HG03575 (cell line): ENCODE measurements around the gene PROCA1.

Experiments
- ATAC-seq: cut with Tn5 transposase; IDR thresholded peaks from one replicate; pipeline ENCODE4 v1.9.1; 2021; ENCODE audit not compliant: unreplicated experiment, insufficient number of reproducible peaks, low FRiP score; ENCODE audit errors: extremely low read depth

Gene PROCA1

GRCh38 chr17:28716740-28717577 lies 5.3 kb upstream of the PROCA1 start:
- ATAC-seq: no peak

DNA sequence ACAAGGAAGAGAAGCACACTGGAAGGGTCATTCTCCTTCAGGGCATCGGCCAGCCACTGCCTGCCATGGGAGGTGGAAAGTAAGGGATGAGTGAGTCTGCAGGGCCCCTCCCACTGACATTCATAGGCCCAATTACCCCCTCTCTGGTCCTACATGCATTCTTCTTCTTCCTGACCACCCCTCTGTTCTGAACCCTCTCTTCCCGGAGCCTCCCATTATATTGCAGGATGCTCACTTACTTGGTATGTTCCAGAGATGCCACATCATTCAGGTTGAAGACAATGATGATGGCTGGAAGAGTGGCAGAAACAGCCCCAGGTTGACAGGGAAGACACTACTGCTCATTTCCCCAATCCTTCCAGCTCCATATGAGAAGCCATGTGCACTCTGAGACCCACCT lies 3.5 kb upstream of the PROCA1 start:
- ATAC-seq: no peak

DNA sequence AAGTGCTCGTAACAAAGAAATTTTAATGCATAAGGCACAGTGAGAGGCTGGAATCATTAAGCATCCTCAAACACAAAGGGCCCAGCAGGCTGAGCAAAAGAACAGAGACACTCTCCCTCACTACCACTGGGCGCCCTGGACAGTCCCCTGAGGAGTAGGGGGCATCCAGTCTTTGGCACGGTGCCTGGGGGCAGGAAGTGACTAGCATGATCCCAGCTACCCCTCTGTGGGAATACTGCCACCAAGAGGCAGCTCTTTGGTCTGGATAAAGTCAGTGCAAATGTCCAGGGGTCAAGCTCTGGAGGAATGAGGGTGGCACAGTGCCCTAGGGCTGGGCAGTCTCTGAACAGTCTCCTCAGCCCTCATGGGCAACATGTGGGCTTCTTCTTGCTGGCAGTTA lies 2.6 kb upstream of the PROCA1 start:
- ATAC-seq: no peak

- ATAC-seq: no peak
These were observed 1.2 kb upstream of the PROCA1 start for GRCh38 chr17:28712705-28713415.

DNA sequence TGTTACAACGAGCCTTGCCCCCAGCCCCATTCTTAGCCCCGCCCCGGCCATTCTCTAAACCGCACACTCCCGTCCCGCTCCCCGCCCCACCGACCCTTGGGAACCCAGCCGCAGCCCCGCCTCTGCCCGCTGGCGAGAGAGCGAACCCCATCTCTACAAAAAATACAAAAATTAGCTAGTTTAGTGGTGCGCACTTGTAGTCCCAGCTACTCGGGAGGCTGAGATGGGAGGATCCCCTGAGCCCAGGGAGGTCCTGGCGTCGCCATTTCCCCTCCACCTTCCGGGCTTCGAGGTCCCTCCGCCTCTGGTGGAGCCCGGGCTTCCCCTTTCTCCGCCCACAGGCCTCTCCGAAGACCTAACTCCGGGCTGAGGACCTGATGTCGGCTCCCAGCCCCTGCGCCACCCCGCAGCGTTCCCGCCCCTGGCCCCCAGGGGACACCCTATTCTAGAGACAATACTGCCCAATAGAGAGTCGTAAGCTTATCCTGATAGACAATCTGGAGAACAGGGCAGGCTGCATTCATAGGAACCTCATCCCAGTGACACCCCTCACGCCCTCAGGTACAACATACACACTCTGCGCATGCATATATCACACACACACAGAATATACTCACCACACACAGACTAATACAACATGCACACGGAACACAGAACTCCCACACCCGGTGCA lies 480 bp upstream of the PROCA1 start:
- ATAC-seq: no peak

- ATAC-seq: no peak
These were observed 596 bp downstream of the PROCA1 start for GRCh38 chr17:28710861-28711722.

GRCh38 chr17:28707339-28707720 lies 4.4 kb downstream of the PROCA1 start:
- no peak for ATAC-seq

DNA sequence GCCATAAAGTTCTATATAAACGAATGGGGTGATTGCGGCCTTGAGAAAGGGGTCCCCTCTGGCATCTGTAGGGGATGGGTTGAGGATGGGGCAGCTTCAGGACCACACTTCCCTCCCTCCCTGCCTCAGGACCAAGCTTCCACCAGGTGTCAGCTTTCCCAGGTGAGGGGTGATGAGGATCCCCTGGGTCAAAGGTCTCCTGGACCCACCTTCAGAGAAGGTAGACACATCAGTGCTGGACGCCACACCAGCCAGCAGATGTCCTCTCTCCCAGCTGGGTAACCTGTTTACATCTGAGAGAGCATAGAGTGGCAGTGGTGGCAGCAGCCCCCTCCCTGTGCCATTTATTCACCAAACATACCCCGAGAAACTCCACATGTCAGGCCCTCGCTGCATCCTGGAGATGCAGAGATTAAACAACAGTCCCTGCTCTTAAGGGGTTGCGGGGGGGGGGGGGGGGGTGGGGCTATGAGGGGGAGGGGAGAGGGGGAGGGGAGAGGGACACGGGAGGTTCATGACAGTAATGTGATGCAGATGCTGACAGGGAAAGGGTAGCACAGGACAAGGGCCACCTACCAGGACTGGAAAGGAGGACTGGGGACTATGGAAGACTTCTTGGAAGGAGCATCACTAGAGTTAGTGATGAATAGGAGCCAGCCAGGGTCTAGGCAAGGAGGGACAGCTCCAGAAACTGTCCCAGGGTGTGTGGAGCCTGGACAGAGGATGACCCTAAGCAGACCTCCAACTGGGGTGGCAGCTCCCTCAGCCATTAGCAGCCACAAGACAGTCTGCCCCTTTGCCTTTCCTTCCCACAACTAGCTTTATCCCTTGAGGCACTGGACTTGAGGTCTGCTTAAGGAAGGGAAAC lies 5.0 kb downstream of the PROCA1 start:
- ATAC-seq: no peak

DNA sequence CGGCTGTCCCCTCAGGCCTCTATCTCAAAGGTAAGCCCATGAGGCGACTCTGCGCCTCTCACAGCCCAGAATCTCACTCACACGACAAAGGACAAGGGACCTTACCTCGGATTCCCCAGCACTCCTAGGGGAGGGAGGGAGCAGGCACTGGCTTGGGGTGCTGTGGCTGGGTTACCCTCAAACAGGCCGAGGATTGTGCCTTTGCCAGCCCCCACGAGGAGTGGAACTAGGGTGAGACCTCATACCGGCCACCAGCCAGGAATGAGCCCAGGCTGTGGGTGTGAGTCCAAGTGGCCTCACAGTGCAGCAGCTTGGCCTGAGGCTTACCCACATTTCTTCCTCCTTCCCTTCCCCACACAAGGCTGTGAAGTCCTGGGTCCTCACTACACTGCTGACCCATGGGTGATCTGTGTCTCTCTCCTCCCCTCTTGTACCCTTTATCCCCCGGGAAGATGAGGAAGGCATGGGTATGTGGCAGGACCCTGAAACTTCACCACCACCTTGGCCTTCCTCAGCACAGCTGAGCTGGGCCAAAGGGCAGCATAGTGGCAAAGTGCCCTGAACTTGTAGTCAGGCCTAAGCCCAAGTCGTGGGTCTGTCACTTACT lies 5.9 kb downstream of the PROCA1 start:
- no peak for ATAC-seq

GRCh38 chr17:28705074-28705659 lies 6.5 kb downstream of the PROCA1 start:
- no peak for ATAC-seq

- no peak for ATAC-seq
These were observed 7.3 kb downstream of the PROCA1 start for GRCh38 chr17:28704219-28704858.

DNA sequence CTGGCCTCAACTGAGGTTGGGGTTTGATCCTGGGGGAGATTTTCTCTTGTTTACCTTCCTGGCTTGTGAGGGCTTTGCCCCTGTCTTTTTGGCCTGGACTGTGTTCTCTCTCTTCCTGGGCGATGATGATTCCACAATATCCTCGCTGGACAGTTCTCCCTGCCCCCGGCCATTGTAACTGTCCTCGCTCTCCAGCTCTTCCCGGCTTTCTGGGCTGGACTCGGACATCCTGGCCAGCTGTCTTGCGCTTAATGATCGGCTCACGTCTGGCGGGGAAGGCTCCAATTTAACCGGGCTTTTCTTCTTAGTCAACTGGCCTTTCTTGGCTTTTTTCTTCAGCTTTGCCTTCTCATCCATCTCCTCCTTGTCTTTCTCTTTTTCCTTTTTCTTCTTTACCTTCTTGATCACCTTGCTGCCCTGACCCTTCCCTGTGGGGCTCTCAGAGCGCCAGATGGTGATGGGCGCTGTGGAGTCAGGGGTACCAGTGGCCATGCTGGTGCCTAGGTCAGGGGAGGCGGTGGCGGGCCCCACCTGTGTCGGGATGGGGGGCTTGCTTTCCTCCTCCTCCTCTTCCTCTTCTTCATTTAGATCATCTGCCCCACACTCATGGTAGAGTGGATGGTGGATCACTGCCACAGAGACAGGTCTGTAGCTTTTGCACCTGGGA lies 8.0 kb downstream of the PROCA1 start:
- ATAC-seq: no peak

DNA sequence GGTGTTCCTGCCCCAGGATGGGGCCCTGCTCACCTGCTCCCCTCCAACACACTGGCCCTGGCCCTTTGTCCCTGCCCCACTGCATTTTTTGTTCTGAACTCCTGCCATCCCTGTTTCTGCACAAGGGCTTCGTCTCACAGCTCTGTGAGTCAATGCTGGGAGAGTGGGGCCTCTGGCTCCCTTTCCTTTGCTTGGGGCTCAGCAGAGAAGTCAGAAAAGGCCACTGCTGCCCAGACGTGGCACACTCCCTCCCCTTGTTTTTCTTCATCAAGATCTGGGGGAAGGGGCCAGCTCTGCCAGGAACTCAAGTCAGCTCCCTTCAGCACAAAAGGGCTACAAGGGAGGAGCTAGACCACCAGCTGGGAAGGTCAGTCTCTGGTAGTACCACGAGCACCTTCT lies 8.9 kb downstream of the PROCA1 start:
- ATAC-seq: no peak

DNA sequence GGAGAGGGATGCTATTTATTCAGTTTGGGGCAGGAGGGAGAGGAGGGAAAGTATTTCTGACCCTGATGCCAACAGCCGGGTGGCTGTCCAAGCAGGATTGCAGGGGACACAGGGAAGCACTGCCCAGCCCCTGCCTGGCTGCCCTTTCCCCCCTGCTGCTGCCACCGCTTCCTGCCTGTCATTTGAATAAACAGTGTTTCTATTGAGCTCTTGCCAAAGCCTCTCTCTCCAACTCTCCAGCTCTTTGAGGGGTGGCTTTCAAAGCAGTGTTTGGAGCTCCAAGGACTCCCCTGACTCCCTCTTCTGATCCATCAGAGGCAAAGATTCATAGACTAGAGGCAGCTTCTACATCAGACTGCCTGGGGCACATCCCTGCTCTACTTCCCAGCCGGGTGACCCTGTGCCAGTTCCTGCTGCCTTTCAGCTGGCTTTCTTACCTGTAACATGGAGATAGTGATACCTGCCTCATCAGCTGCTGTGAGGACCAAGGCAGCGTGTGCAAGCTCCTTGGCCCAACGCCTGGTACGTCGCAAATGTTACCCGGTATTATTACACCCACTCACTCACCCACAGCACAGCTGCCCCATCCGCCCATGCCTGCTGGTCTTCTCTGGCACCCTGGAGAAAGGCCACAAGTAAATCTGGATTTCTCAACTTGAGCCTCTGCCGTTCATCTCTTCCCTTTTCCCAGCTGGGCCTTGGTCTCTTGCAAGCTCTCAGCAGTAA lies 9.5 kb downstream of the PROCA1 start:
- ATAC-seq: no peak

DNA sequence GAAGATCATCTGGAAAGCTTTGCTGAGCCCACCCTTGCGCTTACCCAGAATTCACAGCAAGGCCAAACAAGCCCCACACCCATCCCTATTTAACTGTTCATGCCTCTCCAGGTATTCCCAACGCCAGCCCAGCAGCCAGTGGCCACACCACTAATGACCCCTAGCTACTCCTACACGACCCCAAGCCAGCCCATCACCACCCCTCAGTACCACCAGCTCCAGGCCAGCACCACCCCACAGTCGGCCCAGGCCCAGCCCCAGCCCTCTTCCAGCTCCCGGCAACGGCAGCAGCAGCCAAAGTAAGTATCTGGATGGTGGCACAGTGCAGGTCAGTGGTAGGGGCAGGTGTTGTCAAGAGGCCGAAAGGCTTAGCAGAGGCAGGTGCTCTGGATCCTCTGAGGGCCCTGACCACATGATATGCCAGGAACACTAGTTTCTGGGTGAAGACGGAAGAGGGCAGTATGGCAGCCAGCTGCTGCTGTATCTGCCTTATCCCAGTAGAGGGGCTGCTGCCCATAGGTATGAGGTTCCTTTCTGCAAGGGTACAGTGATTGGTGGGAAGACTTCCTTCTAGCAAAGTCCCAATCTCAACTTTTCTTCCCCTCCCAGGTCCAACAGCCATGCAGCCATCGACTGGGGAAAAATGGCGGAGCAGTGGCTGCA lies 10.7 kb downstream of the PROCA1 start:
- no peak for ATAC-seq
